GM12878 (cell line): Measurements from ENCODE around the gene IGF2BP1. TPM values are rescaled to one million over a fixed set of nuclear protein-coding genes. Genes with fewer than 3 reads are reported as not detected.

Experiments
- ATAC-seq: fragments of 200-7000 bp; cut with Tn5 transposase; 3 replicates; pipeline ENCODE4 v1.9.1; 2020; ENCODE audit warnings: mild to moderate bottlenecking, moderate library complexity
- BruUV-seq: library from RNA; stranded (reverse); fragments of 400-500 nt; replicated peaks from 2 replicates; lab custom pipeline; 2021; lab: Mats Ljungman, UMichigan
- CTCF ChIA-PET: fragments of 300-600 bp; sonication (Branson Sonifier 250); formaldehyde crosslinking; extraction: SDS; loops from one replicate; lab custom pipeline; 2021; ENCODE audit warnings: inconsistent platforms; lab: Yijun Ruan, JAX
- POLR2A ChIA-PET: fragments of 350-600 bp; formaldehyde crosslinking; extraction: SDS; loops from one replicate; lab custom pipeline; 2021; ENCODE audit warnings: inconsistent platforms; lab: Charles Lee
- RAD21 ChIA-PET: fragments of 300-600 bp; sonication (Branson Sonifier 250); formaldehyde crosslinking; loops from one replicate; lab custom pipeline; 2023; ENCODE audit warnings: antibody characterized with exemption; ENCODE audit not compliant: unreplicated experiment; lab: Charles Lee
- SMC1A ChIA-PET: fragments of 300-600 bp; sonication (Branson Sonifier 250); formaldehyde crosslinking; loops from one replicate; lab custom pipeline; 2023; ENCODE audit not compliant: unreplicated experiment, uncharacterized antibody; lab: Charles Lee
- DNase-seq: peaks from one replicate; pipeline ENCODE4 v3.0.0-alpha.2; 2011; ENCODE audit warnings: low read depth, low spot score
- FAIRE-seq: peaks from 3 replicates; lab custom pipeline; 2011; peaks lifted over from hg19 to GRCh38; lab: Jason Lieb, UNC
- H2AFZ ChIP-seq: 2 replicates; pipeline ENCODE4 v1.6.0; 2011; ENCODE audit warnings: low read depth, low read length, control low read depth; ENCODE audit not compliant: control insufficient read depth
- H3K27ac ChIP-seq: 2 replicates; pipeline ENCODE4 v1.5.1; 2011; ENCODE audit warnings: control low read depth; ENCODE audit not compliant: control insufficient read depth, insufficient read depth
- H3K27me3 ChIP-seq, 2 experiments: replicated peaks in 1 of 2; 2 replicates each; pipeline versions ENCODE4 v1.6.0 to v1.6.1; 2011; ENCODE audit warnings: low read length in 1 of 2; ENCODE audit not compliant: control insufficient read depth in 2 of 2, insufficient read depth in 2 of 2
- H3K36me3 ChIP-seq, 2 experiments: 2 replicates each; pipeline ENCODE4 v1.5.1; 2011; ENCODE audit warnings: low read length in 1 of 2; ENCODE audit not compliant: control insufficient read depth in 2 of 2, insufficient read depth in 2 of 2
- H3K4me1 ChIP-seq: 2 replicates; pipeline ENCODE4 v1.6.1; 2011; ENCODE audit warnings: mild to moderate bottlenecking, low read length, moderate library complexity, mixed read lengths; ENCODE audit not compliant: control insufficient read depth, insufficient read depth
- H3K4me2 ChIP-seq: 2 replicates; pipeline ENCODE4 v1.6.0; 2011; ENCODE audit warnings: control low read depth; ENCODE audit not compliant: control insufficient read depth, insufficient read depth
- H3K4me3 ChIP-seq: fragments of 200-600 bp; sonication (generic); 2 replicates; pipeline ENCODE4 v1.5.1; 2016
- H3K79me2 ChIP-seq: 2 replicates; pipeline ENCODE4 v1.6.0; 2011; ENCODE audit warnings: low read length; ENCODE audit not compliant: control insufficient read depth, insufficient read depth
- H3K9ac ChIP-seq: 2 replicates; pipeline ENCODE4 v1.8.0; 2011; ENCODE audit warnings: low read length, control low read depth, mixed read lengths; ENCODE audit not compliant: control insufficient read depth, insufficient read depth
- H3K9me3 ChIP-seq: replicated peaks from 3 replicates; pipeline ENCODE4 v1.5.1; 2011; ENCODE audit warnings: mild to moderate bottlenecking, low read length; ENCODE audit not compliant: control insufficient read depth, insufficient read depth
- H4K20me1 ChIP-seq: 2 replicates; pipeline ENCODE4 v1.6.0; 2011; ENCODE audit not compliant: control insufficient read depth, insufficient read depth
- ASH2L ChIP-seq: fragments of 300-600, 200-600 bp; sonication (generic); IDR thresholded peaks from 2 replicates; pipeline ENCODE4 v1.6.1; 2017; ENCODE audit warnings: low read depth, mild to moderate bottlenecking, borderline replicate concordance
- BCL11A ChIP-seq: IDR thresholded peaks from 2 replicates; pipeline ENCODE4 v1.6.1; 2011; ENCODE audit warnings: low read depth, low read length
- EGR1 ChIP-seq, 2 experiments: IDR thresholded peaks; 1 replicate in 1 of 2; 2 replicates in 1 of 2; pipeline ENCODE4 v1.6.1; 2011 to 2012; ENCODE audit warnings: low read depth in 2 of 2, low read length in 2 of 2, borderline replicate concordance in 1 of 2, mild to moderate bottlenecking in 1 of 2, moderate library complexity in 1 of 2
- EP300 ChIP-seq, 2 experiments: fragments of 150-350 bp in 1 of 2; IDR thresholded peaks; 2 replicates each; pipeline ENCODE4 v1.6.1; 2011 to 2012; ENCODE audit warnings: low read depth in 2 of 2, low read length in 2 of 2, borderline replicate concordance in 1 of 2, improper control_type of control experiment in 1 of 2, inconsistent platforms in 1 of 2; ENCODE audit not compliant: control insufficient read depth in 1 of 2
- RUNX3 ChIP-seq: IDR thresholded peaks from 2 replicates; pipeline ENCODE4 v1.6.1; 2012; ENCODE audit warnings: low read length, inconsistent platforms
- SIN3A ChIP-seq: IDR thresholded peaks from 2 replicates; pipeline ENCODE4 v1.6.1; 2012; ENCODE audit warnings: low read depth, low read length, improper control_type of control experiment
- SMC3 ChIP-seq: IDR thresholded peaks from 2 replicates; pipeline ENCODE4 v1.6.1; 2011; ENCODE audit warnings: low read length, improper control_type of control experiment, borderline replicate concordance
- SUZ12 ChIP-seq: fragments of 200-600 bp; sonication (generic); IDR thresholded peaks from one replicate; pipeline ENCODE4 v1.6.1; 2018; ENCODE audit warnings: antibody characterized with exemption, mild to moderate bottlenecking; ENCODE audit not compliant: unreplicated experiment
- WRNIP1 ChIP-seq: IDR thresholded peaks from 2 replicates; pipeline ENCODE4 v1.6.1; 2011; ENCODE audit warnings: low read depth, low read length, improper control_type of control experiment, borderline replicate concordance
- ZBED1 ChIP-seq: IDR thresholded peaks from 2 replicates; pipeline ENCODE4 v1.6.1; 2016; ENCODE audit warnings: borderline replicate concordance
- WGBS: methylation state at CpG from one replicate; pipeline ENCODE4 v1.1.6; 2016; ENCODE audit warnings: low lambda C conversion rate; ENCODE audit not compliant: insufficient replicate concordance, insufficient coverage; ENCODE audit errors: missing lambda C conversion rate; 5-methylcytosine and 5-hydroxymethylcytosine counted together
- in situ Hi-C: fragments of 300-500 bp; cut with MboI; formaldehyde crosslinking; loops from 9 replicates; pipeline ENCODE4 v1.14.3; 2018; ENCODE audit warnings: mixed read lengths
- intact Hi-C: fragments of 100-400 bp; cut with micrococcal nuclease; formaldehyde crosslinking; loops from one replicate; pipeline ENCODE4 v1.14.2; 2022; ENCODE audit not compliant: unreplicated experiment
- polyA plus RNA-seq, 11 experiments: library from polyadenylated mRNA; depleted of rRNA in 4 of 11; unstranded in 6 of 11; stranded (reverse) in 5 of 11; fragments of >200 nt; fragmentation: Nextera tagmentation in 4 of 11; fragmentation: Illumina TruSeq in 1 of 11; extraction: Ambion mirVana in 4 of 11; extraction: Trizol in 1 of 11; gene quantifications; 1 replicate in 1 of 11; 2 replicates in 10 of 11; pipeline versions ENCODE4 v1.2.1 to v1.2.3, GENCODE V29; 2011 to 2016; ENCODE audit warnings: inconsistent platforms in 2 of 11, missing spikeins in 2 of 11, low read depth in 1 of 11
- total RNA-seq, 4 experiments: library from RNA; depleted of rRNA in 3 of 4; stranded (reverse); fragments of >200 nt in 3 of 4; fragmentation: Illumina TruSeq in 1 of 4; extraction: Trizol in 1 of 4; gene quantifications; 2 replicates each; pipeline versions ENCODE4 v1.2.1 to v1.2.3, GENCODE V29; 2013 to 2021
- TF ChIP-seq, protein P1 (sequence below): IDR thresholded peaks from 2 replicates; pipeline ENCODE4 v1.6.1; 2011; ENCODE audit warnings: mild to moderate bottlenecking, low read depth, low read length, moderate library complexity; ENCODE audit not compliant: insufficient replicate concordance
- TF ChIP-seq, protein P2 (sequence below): IDR thresholded peaks from 2 replicates; pipeline ENCODE4 v1.6.1; 2012; ENCODE audit warnings: low read depth, low read length, improper control_type of control experiment

IGF2BP1 gene
- total and polyA plus RNA-seq, 10 of the 15 experiments (the other 5 are each of a cell fraction or from before 2014, with no cell fraction given): 0.04 to 2.4 (median 0.13) TPM; not detected in 1

DNA sequence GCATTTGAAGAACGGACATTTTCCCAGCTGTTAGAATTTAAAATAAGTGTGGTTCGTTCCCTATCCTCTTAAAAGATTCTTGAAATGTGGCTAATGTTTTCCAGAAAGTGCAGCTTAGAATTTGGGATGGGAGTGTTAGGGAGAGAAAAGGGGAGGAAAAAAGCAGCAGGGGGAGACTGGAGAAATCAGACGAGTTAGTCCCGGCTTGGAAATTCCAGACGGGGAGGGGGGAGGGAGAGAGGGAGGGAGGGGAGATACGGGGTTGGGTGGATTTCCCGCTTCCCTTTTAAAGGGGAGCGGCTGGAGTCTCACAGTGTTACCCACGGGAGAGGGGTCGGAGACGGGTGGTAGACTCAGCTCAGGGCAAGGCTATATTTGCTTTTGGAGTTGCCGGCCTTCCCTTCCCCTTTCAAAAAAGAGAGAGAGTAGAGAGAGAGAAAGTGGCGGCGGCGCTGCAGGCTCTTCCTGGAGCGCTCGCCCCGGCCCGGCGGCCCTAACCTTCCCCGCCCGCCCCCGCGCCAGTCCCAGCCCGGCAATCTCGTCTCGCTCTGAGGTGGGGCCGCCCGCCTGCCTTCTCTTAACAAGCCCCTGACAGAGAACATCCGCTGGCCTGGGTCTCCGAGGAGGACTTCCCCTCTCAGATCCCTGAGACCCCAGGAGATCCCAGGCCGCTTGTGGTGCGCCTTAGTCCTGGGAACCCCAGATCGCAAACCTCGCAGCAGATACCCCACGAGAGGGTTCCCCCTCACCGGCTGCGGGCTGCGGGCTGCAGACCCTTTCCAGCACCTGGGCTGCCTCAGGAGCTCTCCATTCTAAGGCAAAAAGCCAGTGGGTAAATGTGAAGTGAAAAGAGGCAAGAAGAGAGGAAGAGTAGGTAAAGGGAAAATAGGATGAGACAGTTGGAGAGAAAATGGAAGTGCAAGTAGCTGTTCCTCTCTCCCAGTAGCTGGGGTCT lies 6.6 kb downstream of the IGF2BP1 start:
- in situ Hi-C loops: no loop called here
- H2AFZ ChIP-seq: no peak overlapping the region
- no peak for FAIRE-seq
- intact Hi-C loops: no loop called here
- ATAC-seq: peak; percentile 26; the same call in 2 of the 3 replicates
- no TSS peak for BruUV-seq
- 0 out of 3 replicates have a peak, but pooled peaks of 1 of the 2 experiments have one; percentile 24 for TF ChIP-seq EGR1 (IDR thresholded peaks at IDR 0.05; ENCODE audit: borderline replicate concordance in 1 of 2, low read depth in 2 of 2, low read length in 2 of 2)
- TF ChIP-seq SUZ12: peak; percentile 94
- no peak for TF ChIP-seq ASH2L
- TF ChIP-seq, all 136 proteins: peak for 2
- Histone ChIP-seq H3K27me3 (peaks cover 6 to 11% of the 10 kb centered on the region in 2 experiments), H3K36me3 (no peaks in the 10 kb centered on the region), H3K4me3 (no peak overlapping the region), H3K27ac (no peak overlapping the region), H3K79me2 (no peaks in the 10 kb centered on the region), H3K4me2 (no peak overlapping the region), H3K9me3 (no peaks in the 10 kb centered on the region), H3K9ac (no peak overlapping the region), H3K4me1 (no peaks in the 10 kb centered on the region), H4K20me1 (no peaks in the 10 kb centered on the region; the same call in 1 of the 2 replicates)
- 24% methylated on average over 31 of the region's 39 CpGs for WGBS
- ChIA-PET RAD21 (interaction anchor here (1.9 kb wide), 1 partner anchor 111 kb away, joined by 4 read pairs; the partner anchor contains the start of gene ATP5MC1), POLR2A (interaction anchor here (0.6 kb wide), 1 partner anchor 50 kb away, joined by 3 read pairs; no protein-coding TSS in a partner anchor), CTCF (interaction anchor here (0.6 to 5.7 kb wide), 3 partner anchors 29 to 180 kb away, joined by 3 to 21 read pairs (median 3); no protein-coding TSS in a partner anchor), SMC1A (no interaction called here)
- no peak for DNase-seq

DNA sequence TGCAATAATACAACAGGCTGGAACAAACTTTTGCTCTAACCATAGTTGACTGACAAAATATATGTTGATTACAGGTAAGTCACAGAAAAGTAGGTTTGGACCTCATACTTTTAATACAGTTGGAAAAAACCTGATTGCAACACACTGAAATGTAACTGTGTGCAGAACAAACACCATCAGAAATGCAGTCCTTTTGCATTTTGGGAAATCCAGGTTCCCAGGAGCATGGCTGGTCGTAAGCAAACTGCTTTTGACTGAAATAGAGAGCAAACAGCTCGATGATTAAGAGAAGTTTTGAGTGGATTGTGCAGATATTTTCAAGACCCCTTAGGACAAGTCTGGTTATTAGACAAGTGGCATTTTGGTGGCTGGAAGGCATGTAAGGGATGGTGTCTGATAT lies 8.0 kb downstream of the IGF2BP1 start:
- ChIA-PET CTCF (interaction anchor here (0.7 to 5.7 kb wide), 2 partner anchors 28 to 214 kb away, joined by 3 to 21 read pairs; no protein-coding TSS in a partner anchor), SMC1A (interaction anchor here (0.7 to 1.8 kb wide), 2 partner anchors 27 to 560 kb away, joined by 3 to 9 read pairs; no protein-coding TSS in a partner anchor), RAD21 (interaction anchor here (0.5 kb wide), 1 partner anchor 57 kb away, joined by 6 read pairs; no protein-coding TSS in a partner anchor), POLR2A (no interaction called here)
- H3K4me3 ChIP-seq: no peak overlapping the region
- H2AFZ ChIP-seq: no peak overlapping the region
- no peak overlapping the region for H3K4me2 ChIP-seq
- no peak for FAIRE-seq
- no peaks in the 10 kb centered on the region for H3K9me3 ChIP-seq
- H3K9ac ChIP-seq: no peak overlapping the region
- H3K4me1 ChIP-seq: no peaks in the 10 kb centered on the region
- no peaks in the 10 kb centered on the region for H3K79me2 ChIP-seq
- no peak for DNase-seq
- in situ Hi-C loops (no loop called here), intact Hi-C loops (no loop called here)
- no peaks in the 10 kb centered on the region for H3K36me3 ChIP-seq
- H4K20me1 ChIP-seq: no peaks in the 10 kb centered on the region; the same call in 1 of the 2 replicates
- BruUV-seq: no TSS peak
- H3K27ac ChIP-seq: no peak overlapping the region
- 0% methylated on average over 2 of the region's 2 CpGs for WGBS
- no peak for ATAC-seq
- H3K27me3 ChIP-seq: peaks cover 6% of the 10 kb centered on the region in 2 experiments
- TF ChIP-seq RUNX3 (no peak), SIN3A (no peak), SMC3 (no peak), BCL11A (no peak), WRNIP1 (no peak), ZBED1 (no peak), EP300 (IDR thresholded peaks at IDR 0.05; ENCODE audit: borderline replicate concordance in 1 of 2, control insufficient read depth in 1 of 2, low read depth in 2 of 2, low read length in 2 of 2) (no peak)
- TF ChIP-seq, protein P1, sequence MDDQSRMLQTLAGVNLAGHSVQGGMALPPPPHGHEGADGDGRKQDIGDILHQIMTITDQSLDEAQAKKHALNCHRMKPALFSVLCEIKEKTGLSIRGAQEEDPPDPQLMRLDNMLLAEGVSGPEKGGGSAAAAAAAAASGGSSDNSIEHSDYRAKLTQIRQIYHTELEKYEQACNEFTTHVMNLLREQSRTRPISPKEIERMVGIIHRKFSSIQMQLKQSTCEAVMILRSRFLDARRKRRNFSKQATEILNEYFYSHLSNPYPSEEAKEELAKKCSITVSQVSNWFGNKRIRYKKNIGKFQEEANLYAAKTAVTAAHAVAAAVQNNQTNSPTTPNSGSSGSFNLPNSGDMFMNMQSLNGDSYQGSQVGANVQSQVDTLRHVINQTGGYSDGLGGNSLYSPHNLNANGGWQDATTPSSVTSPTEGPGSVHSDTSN: no peak
- TF ChIP-seq, protein P2, sequence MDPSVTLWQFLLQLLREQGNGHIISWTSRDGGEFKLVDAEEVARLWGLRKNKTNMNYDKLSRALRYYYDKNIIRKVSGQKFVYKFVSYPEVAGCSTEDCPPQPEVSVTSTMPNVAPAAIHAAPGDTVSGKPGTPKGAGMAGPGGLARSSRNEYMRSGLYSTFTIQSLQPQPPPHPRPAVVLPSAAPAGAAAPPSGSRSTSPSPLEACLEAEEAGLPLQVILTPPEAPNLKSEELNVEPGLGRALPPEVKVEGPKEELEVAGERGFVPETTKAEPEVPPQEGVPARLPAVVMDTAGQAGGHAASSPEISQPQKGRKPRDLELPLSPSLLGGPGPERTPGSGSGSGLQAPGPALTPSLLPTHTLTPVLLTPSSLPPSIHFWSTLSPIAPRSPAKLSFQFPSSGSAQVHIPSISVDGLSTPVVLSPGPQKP: no peak
